A673 (cell line): ENCODE measurements around the gene PLEK.

Source experiments
- CTCF ChIP-seq: fragments of 300-800, 200-600 bp; sonication (generic); conservative IDR thresholded peaks from 2 replicates; pipeline ENCODE4 v1.5.1; 2017; ENCODE audit warnings: low read depth, mild to moderate bottlenecking, antibody characterized with exemption, low read length, moderate library complexity, mixed read lengths
- EZH2 ChIP-seq: fragments of 200-600 bp; sonication (generic); IDR thresholded peaks from 2 replicates; pipeline ENCODE4 v1.6.1; 2017; ENCODE audit warnings: borderline replicate concordance, low read depth, mild to moderate bottlenecking, mixed read lengths, antibody characterized with exemption, low read length; ENCODE audit not compliant: poor library complexity, severe bottlenecking

DNA sequence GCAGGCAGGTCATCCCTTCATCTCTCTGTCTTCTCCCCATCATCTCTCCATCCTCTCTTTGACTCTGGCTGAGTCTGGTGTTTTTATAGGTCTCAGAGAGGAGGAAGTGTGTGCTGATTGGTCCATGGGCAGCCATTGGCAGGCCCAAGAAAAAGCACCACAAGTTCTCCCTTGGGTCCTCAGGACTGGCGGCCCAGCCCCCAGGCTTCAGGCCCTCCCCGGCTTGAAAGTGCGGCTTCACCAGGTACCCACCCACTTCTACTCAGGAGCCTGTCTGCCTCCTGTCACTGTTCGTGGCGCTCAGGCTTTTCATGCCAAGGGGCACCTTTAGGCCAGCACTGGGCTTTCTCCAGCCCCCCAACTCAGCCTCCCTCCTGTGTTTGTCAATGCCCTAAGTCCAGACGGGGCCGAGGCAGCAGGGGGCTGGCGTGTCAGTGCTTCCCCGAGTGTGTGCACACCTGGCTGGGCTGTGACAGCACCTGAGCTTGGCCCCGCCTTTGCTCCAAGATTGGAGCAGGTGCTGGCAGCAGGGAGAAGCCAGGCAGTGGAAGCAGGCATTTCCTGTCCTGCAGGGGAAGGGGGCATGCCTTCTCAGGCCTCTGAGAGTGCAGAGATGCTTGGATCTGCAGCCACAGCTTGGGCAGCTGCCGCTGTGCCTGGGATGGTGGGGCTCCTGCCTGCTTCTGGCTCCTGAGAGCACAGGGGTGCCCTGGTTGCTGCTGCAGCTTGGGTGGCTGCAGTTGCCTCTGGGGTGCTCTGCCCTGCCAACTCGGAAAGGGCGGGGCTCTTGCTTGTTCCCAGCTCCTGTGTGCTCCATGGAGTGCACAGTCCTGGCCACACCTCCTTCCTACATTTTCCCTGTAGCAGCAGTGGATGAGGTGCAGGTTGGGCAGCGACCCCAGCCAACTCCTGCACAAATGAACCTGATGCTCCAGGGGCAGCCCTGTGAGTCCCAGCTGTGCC, 67.9 kb downstream of the PLEK start:
- no peak for TF ChIP-seq EZH2
- TF ChIP-seq CTCF = no peak
